Upper lobe of left lung (tissue), 6 donors: ENCODE data around the gene MYO18A. TPM values are rescaled to one million over a fixed set of nuclear protein-coding genes. Genes with fewer than 3 reads are reported as not detected.
A peak's percentile ranks its signal among the peaks of the same experiment; 100 is the strongest.

Experiments used
- ATAC-seq, 2 donors: fragments of 200-7000 bp; cut with Tn5 transposase; one replicate each; pipeline ENCODE4 v1.9.1; 2022; ENCODE audit warnings: mild to moderate bottlenecking in 2 of 2, moderate library complexity in 2 of 2; ENCODE audit not compliant: low FRiP score in 2 of 2
- DNase-seq, 2 donors: peaks; one replicate each; pipeline ENCODE4 v3.0.0-alpha.2; 2019 to 2020
- H3K27ac ChIP-seq, 4 donors: fragments of 200-600 bp; sonication (generic); one replicate each; pipeline ENCODE4 v1.5.1; 2016 to 2019
- H3K27me3 ChIP-seq, 4 donors: fragments of 200-600 bp; sonication (generic); one replicate each; pipeline ENCODE4 v1.5.1; 2017 to 2019
- H3K36me3 ChIP-seq, 4 donors: fragments of 200-600 bp; sonication (generic); one replicate each; pipeline ENCODE4 v1.5.1; 2016 to 2019
- H3K4me1 ChIP-seq, 4 donors: fragments of 200-600 bp; sonication (generic); one replicate each; pipeline ENCODE4 v1.5.1; 2018 to 2019
- H3K4me3 ChIP-seq, 4 donors: fragments of 200-600 bp; sonication (generic); one replicate each; pipeline ENCODE4 v1.5.1; 2017 to 2019; ENCODE audit warnings: mild to moderate bottlenecking in 2 of 4, moderate library complexity in 1 of 4
- H3K9me3 ChIP-seq, 4 donors: fragments of 200-600 bp; sonication (generic); one replicate each; pipeline ENCODE4 v1.5.1; 2018 to 2019
- EP300 ChIP-seq, 4 donors: sonication (generic); formaldehyde crosslinking; IDR thresholded peaks; one replicate each; pipeline ENCODE4 v1.5.1; 2017; ENCODE audit warnings: antibody characterized with exemption in 4 of 4, control low read depth in 2 of 4
- POLR2A ChIP-seq, 4 donors: fragments of 450-650 bp; IDR thresholded peaks; one replicate each; pipeline ENCODE4 v1.5.1; 2016 to 2017; ENCODE audit warnings: antibody characterized with exemption in 4 of 4, mild to moderate bottlenecking in 2 of 4
- POLR2AphosphoS5 ChIP-seq, 2 donors: sonication (generic); formaldehyde crosslinking; IDR thresholded peaks; one replicate each; pipeline ENCODE4 v1.5.1; 2017; ENCODE audit warnings: antibody characterized with exemption in 2 of 2
- WGBS, 2 donors: methylation state at CpG; one replicate each; pipeline ENCODE4 v1.1.5; 2017 to 2018; 5-methylcytosine and 5-hydroxymethylcytosine counted together
- total RNA-seq, 6 donors: library from RNA; depleted of rRNA in 4 of 6; stranded (reverse); fragments of >200 nt in 4 of 6; gene quantifications; one replicate each; pipeline versions ENCODE4 v1.1.0 to v1.2.1, GENCODE V29; 2016 to 2021
- TF ChIP-seq, protein P1 (sequence below), 6 experiments: fragments of 450-650 bp in 4 of 6; fragments of 200-600 bp in 2 of 6; sonication (generic) in 2 of 6; IDR thresholded peaks; one replicate each; pipeline ENCODE4 v1.5.1; 2016 to 2019; ENCODE audit warnings: antibody characterized with exemption in 6 of 6
- donor health status: DM: no; HTN: no; CAD: no; lungs with moderate emphysema.
- donor health status: DM: no; HTN: yes; CAD: no; lungs with severe emphysema.

MYO18A gene
- total RNA-seq, 6 donors from 2014 or later = 37.4 to 214 (median 67.4) TPM

DNA sequence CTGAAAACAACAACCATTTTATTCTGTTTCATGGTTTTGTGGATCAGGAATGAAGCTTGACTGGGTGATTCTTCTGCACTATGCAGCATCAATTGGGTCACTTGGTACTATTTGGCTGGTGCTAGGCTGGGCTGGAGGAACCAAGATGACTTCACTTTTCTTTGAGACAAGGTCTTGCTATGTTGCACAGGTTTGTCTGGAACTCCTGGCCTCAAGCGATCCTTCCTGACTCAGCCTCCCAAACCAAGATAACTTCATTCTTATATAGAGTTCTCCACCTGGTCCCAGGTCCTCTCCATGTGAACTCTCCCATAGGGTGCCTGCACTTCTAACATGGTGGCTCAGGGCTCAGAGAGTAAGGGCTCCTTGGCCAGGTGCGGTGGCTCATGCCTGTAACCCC is 139.1 kb downstream of the MYO18A start:
- TF ChIP-seq, protein P1, sequence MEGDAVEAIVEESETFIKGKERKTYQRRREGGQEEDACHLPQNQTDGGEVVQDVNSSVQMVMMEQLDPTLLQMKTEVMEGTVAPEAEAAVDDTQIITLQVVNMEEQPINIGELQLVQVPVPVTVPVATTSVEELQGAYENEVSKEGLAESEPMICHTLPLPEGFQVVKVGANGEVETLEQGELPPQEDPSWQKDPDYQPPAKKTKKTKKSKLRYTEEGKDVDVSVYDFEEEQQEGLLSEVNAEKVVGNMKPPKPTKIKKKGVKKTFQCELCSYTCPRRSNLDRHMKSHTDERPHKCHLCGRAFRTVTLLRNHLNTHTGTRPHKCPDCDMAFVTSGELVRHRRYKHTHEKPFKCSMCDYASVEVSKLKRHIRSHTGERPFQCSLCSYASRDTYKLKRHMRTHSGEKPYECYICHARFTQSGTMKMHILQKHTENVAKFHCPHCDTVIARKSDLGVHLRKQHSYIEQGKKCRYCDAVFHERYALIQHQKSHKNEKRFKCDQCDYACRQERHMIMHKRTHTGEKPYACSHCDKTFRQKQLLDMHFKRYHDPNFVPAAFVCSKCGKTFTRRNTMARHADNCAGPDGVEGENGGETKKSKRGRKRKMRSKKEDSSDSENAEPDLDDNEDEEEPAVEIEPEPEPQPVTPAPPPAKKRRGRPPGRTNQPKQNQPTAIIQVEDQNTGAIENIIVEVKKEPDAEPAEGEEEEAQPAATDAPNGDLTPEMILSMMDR (IDR thresholded peaks at IDR 0.05) = no peak
- TF ChIP-seq EP300 (IDR thresholded peaks at IDR 0.05) (no peak), POLR2A (IDR thresholded peaks at IDR 0.05) (no peak), POLR2AphosphoS5 (IDR thresholded peaks at IDR 0.05) (no peak)
- DNase-seq (no peak), ATAC-seq (no peak)
- Histone ChIP-seq H3K9me3 (no peaks in the 10 kb centered on the region), H3K27me3 (peaks cover 0 to 5% (median 0%) of the 10 kb centered on the region in 4 donors), H3K4me1 (peaks cover 7 to 13% (median 10%) of the 10 kb centered on the region in 4 donors), H3K36me3 (no peaks in the 10 kb centered on the region), H3K27ac (no peak overlapping the region), H3K4me3 (no peak overlapping the region)
- WGBS, 2 donors = 97 to 100% methylated on average over 2 of the region's 2 CpGs

DNA sequence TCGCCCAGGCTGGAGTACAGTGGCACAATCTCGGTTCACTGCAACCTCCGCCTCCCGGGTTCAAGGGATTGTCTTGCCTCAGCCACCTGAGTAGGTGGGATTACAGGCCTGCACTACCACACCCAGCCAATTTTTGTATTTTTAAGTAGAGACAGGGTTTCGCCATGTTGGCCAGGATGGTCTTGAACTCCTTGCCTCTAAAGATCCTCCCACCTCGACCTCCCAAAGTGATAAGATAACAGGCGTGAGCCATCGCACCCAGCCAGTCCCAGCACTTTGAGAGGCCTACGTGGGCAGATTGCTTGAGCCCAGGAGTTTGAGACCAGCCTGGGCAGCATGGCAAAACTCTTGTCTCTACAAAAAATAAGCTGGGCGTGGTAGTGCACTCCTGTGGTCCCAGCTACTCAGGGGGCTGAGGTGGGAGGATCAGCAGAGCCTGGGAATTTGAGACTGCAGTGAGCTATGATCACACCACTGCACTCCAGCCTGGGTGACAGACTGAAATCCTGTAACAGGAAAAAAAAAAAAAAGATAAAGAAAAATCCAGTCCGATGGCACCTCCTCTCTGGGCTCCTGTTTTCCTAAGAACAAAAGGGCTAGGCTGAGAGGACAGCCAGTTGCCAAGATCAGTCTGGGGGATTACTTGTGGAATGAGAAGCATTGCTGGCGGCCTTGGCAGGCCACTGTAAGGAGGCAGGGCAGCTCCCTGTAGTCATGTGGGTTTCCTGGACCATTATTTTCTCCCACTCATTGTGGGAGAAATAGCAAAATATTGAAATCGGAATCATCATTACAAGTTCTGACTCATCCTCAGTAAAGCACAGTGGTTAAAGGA is 140.2 kb downstream of the MYO18A start:
- no peak for TF ChIP-seq EP300 (IDR thresholded peaks at IDR 0.05)
- TF ChIP-seq POLR2A (IDR thresholded peaks at IDR 0.05) = no peak
- no peak for TF ChIP-seq POLR2AphosphoS5 (IDR thresholded peaks at IDR 0.05)
- TF ChIP-seq, protein P1 (IDR thresholded peaks at IDR 0.05) = no peak
- H3K27ac ChIP-seq = no peak overlapping the region
- H3K4me1 ChIP-seq = peaks cover 7 to 13% (median 10%) of the 10 kb centered on the region in 4 donors
- peaks cover 0 to under 1% (median 0%) of the 10 kb centered on the region in 4 donors for H3K9me3 ChIP-seq
- 82 to 90% methylated on average over 13 of the region's 13 CpGs for WGBS, 2 donors
- H3K27me3 ChIP-seq = peaks cover 0 to 5% (median 0%) of the 10 kb centered on the region in 4 donors
- DNase-seq (no peak), ATAC-seq (peak in 1 of 2 donors; percentile 30)
- no peak overlapping the region for H3K4me3 ChIP-seq
- no peaks in the 10 kb centered on the region for H3K36me3 ChIP-seq

DNA sequence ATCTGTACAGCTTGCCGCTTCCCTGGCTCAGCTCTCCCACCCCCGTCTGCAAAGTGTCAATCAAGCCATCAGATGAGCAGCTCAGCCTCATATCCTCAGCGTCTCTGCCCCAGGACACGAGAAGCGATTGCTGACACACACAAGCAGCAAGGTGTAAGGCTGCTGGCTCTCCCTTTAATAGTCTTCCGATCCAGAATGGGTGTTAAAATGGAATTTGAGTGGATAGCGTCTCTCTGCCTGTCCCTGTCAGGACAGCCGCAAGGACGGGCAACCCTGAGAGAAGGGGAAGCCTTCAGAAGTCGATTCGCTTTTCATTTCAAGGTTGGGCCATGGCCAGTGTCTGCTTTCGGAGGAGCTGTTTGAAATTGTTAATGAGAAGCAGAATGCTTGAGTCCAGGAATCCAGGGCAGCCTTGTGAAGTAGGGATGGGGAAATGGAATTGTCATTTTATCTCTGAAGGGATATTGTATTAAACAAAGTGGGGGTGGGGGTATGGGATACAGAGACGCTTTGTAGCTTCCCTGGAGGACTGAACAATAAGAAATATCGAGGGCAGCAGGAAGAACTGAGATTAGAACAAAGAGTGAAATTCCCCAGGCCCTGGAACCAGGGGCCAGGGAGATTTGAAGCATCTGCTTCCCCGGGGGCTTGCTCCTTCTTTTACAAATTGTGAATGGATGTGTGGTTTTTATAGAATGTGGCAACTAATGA is 142.0 kb downstream of the MYO18A start:
- H3K4me1 ChIP-seq = peaks cover 7 to 11% (median 10%) of the 10 kb centered on the region in 4 donors
- H3K27ac ChIP-seq = no peak overlapping the region
- H3K4me3 ChIP-seq = no peak overlapping the region
- DNase-seq (no peak), ATAC-seq (no peak)
- H3K9me3 ChIP-seq = peaks cover 5 to 13% (median 8%) of the 10 kb centered on the region in 4 donors
- peaks cover 0 to 5% (median 0%) of the 10 kb centered on the region in 4 donors for H3K27me3 ChIP-seq
- WGBS, 2 donors = 33 to 41% methylated on average over 15 of the region's 15 CpGs
- no peaks in the 10 kb centered on the region for H3K36me3 ChIP-seq
- no peak for TF ChIP-seq POLR2AphosphoS5 (IDR thresholded peaks at IDR 0.05)
- TF ChIP-seq, protein P1 (IDR thresholded peaks at IDR 0.05) = no peak
- TF ChIP-seq EP300 (IDR thresholded peaks at IDR 0.05) = no peak
- no peak for TF ChIP-seq POLR2A (IDR thresholded peaks at IDR 0.05)

DNA sequence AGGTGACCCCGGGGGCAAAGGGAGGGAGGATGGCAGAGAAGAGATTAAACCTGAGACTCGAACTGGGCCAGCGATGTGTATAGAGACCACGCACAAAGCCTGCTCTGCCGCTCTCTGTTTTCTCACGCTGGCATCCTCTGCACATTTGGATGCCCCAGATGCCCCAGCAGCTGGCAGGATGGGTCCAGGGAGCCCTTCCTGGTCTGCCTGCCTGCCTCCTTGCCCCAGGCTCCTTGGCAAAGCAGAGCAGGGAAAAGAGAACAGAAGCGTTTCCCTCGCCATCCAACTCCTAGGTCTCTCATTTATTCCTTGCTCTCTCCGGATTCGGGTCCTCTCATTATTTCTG is 142.5 kb downstream of the MYO18A start:
- no peak overlapping the region for H3K4me3 ChIP-seq

More for the DNA sequence above, 142.5 kb downstream of the MYO18A start:
- H3K36me3 ChIP-seq = no peaks in the 10 kb centered on the region
- H3K27me3 ChIP-seq = peaks cover 0 to 5% (median 0%) of the 10 kb centered on the region in 4 donors
- DNase-seq (no peak), ATAC-seq (no peak)
- 77 to 79% methylated on average over 10 of the region's 10 CpGs for WGBS, 2 donors
- peaks cover 5 to 13% (median 8%) of the 10 kb centered on the region in 4 donors for H3K9me3 ChIP-seq
- TF ChIP-seq POLR2AphosphoS5 (IDR thresholded peaks at IDR 0.05) = no peak
- TF ChIP-seq EP300 (IDR thresholded peaks at IDR 0.05) = no peak
- TF ChIP-seq POLR2A (IDR thresholded peaks at IDR 0.05) = no peak
- TF ChIP-seq, protein P1 (IDR thresholded peaks at IDR 0.05) = no peak
- H3K4me1 ChIP-seq = peaks cover 1 to 6% (median 5%) of the 10 kb centered on the region in 4 donors
- H3K27ac ChIP-seq = no peak overlapping the region
